BE2C (cell line): ENCODE measurements around the gene PHB1.

ENCODE experiments used
- DNase-seq: peaks from one replicate; pipeline ENCODE4 v3.0.0-alpha.2; 2020
- H3K27me3 ChIP-seq: fragments of 250-450 bp; sonication (Bioruptor Pico); 2 replicates; pipeline ENCODE4 v1.5.1; 2020; ENCODE audit warnings: mild to moderate bottlenecking
- H3K36me3 ChIP-seq: fragments of 250-450 bp; sonication (Bioruptor Pico); 2 replicates; pipeline ENCODE4 v1.5.1; 2020; ENCODE audit warnings: mild to moderate bottlenecking
- H3K4me1 ChIP-seq: fragments of 250-450 bp; sonication (Bioruptor Pico); 2 replicates; pipeline ENCODE4 v1.5.1; 2020
- H3K4me3 ChIP-seq: 2 replicates; pipeline ENCODE4 v1.5.1; 2011; ENCODE audit warnings: low read depth, low read length
- H3K9me3 ChIP-seq: fragments of 250-450 bp; sonication (Bioruptor Pico); 2 replicates; pipeline ENCODE4 v1.5.1; 2020
- TF ChIP-seq, protein P1 (sequence below): IDR thresholded peaks from 2 replicates; pipeline ENCODE4 v1.5.1; 2012; ENCODE audit warnings: mild to moderate bottlenecking, low read depth, low read length

PHB1 gene

DNA sequence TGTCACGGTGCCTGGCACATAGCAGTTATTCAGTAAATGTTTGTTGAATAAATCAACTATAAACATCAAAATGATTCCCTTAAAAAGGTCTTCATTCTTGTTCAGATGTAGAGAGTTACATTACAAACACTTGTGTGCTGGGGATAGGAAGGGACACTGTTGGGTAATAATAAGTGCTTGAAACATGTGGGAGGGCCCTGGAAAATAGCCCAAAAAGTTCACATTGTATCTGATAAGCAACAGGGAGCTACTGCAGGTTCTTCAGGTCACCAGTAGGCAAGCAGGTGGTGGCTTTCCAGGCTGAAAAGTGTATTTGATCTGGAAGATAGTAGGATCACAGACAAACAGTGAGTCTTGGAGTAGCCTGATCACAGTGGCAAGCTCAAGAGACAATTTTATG, 33.6 kb downstream of the PHB1 start:
- no peaks in the 10 kb centered on the region for H3K36me3 ChIP-seq
- H3K27me3 ChIP-seq, result no peaks in the 10 kb centered on the region
- H3K9me3 ChIP-seq, result peaks cover 4% of the 10 kb centered on the region; the same call in 1 of the 2 replicates
- H3K4me1 ChIP-seq, result no peaks in the 10 kb centered on the region
- TF ChIP-seq, protein P1, sequence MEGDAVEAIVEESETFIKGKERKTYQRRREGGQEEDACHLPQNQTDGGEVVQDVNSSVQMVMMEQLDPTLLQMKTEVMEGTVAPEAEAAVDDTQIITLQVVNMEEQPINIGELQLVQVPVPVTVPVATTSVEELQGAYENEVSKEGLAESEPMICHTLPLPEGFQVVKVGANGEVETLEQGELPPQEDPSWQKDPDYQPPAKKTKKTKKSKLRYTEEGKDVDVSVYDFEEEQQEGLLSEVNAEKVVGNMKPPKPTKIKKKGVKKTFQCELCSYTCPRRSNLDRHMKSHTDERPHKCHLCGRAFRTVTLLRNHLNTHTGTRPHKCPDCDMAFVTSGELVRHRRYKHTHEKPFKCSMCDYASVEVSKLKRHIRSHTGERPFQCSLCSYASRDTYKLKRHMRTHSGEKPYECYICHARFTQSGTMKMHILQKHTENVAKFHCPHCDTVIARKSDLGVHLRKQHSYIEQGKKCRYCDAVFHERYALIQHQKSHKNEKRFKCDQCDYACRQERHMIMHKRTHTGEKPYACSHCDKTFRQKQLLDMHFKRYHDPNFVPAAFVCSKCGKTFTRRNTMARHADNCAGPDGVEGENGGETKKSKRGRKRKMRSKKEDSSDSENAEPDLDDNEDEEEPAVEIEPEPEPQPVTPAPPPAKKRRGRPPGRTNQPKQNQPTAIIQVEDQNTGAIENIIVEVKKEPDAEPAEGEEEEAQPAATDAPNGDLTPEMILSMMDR, result no peak
- H3K4me3 ChIP-seq, result no peak overlapping the region
- no peak for DNase-seq

DNA sequence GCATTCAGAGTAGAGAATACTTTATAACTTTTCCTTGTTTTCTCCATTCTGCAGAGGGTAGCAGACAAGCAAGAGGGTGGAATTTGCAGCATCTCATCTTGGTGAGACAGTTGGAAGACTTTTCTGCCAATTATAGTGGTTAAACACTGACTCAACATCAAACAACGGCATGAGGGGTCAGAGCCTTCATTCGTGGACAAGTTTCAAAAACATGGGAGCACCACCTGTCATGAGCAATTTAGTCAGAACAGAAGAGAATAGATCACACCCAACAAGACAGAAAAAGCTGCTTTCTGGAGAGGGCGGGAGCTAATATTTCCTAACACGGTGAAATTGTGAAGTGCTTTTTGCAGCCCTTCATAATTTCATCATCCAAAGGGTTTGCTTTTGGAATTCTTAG, 34.8 kb downstream of the PHB1 start:
- no peak overlapping the region for H3K4me3 ChIP-seq
- TF ChIP-seq, protein P1, result no peak
- H3K4me1 ChIP-seq, result no peaks in the 10 kb centered on the region
- H3K36me3 ChIP-seq, result no peaks in the 10 kb centered on the region
- no peak for DNase-seq
- no peaks in the 10 kb centered on the region for H3K27me3 ChIP-seq
- peaks cover 4% of the 10 kb centered on the region; the same call in 1 of the 2 replicates for H3K9me3 ChIP-seq

DNA sequence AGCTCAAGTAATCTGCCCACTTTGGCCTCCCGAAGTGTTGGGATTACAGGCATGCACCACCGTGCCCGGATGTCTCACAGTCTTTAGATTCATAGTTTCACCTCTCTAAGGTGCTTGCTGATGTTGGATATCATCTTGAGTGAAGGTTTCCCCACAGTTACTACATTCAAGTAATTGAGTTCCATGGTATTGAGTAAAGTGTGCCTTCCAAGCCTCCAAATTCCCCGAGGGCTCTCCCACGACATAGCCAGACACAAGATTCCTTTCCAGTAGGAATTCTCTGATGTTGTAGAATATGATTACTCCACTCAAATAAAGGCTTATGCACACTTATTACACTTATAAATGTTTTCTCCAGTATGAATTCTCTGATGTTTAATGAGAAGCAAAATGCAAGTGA, 36.4 kb downstream of the PHB1 start:
- DNase-seq, result no peak
- Histone ChIP-seq H3K9me3 (peaks cover 4% of the 10 kb centered on the region; the same call in 1 of the 2 replicates), H3K4me1 (no peaks in the 10 kb centered on the region), H3K27me3 (no peaks in the 10 kb centered on the region), H3K4me3 (no peak overlapping the region), H3K36me3 (no peaks in the 10 kb centered on the region)
- TF ChIP-seq, protein P1, result no peak

DNA sequence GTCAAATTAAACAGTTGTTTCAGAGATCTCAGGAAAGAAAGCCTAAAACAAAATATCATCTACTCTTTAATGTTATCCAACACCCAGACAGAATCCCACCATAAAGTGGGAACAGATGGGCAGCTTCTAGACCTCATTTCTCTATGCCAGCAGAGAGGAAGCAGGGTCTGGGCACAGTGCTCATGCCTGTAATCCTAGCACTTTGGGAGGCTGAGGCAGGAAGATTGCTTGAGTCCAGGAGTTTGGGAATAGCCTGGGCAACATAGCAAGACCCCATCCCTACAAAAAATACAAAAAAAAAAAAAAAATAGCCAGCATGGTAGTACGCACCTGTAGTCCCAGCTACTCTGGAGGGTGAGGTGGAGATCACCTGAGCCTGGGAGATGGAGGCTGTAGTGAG, 39.1 kb downstream of the PHB1 start:
- Histone ChIP-seq H3K4me1 (no peaks in the 10 kb centered on the region), H3K27me3 (no peaks in the 10 kb centered on the region), H3K9me3 (peaks cover 4% of the 10 kb centered on the region; the same call in 1 of the 2 replicates), H3K36me3 (no peaks in the 10 kb centered on the region), H3K4me3 (no peak overlapping the region)
- TF ChIP-seq, protein P1, result no peak
- DNase-seq, result no peak

DNA sequence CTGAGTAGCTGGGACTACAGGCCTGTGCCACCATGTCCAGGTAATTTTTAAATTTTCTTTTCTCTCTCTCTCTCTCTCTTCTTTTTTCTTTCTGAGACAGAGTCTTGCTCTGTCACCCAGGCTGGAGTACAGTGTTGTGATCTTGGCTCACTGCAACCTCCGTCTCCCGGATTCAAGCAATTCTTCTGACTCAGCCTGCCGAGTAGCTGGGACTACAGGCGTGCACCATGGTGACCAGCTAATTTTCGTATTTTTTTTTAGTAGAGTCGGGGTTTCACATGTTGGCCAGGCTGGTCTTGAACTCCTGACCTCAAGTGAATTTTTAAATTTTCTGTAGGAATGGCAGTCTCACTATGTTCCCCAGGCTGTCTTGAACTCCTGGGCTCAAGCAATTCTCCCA, 41.6 kb downstream of the PHB1 start:
- H3K9me3 ChIP-seq, result no peaks in the 10 kb centered on the region; the same call in 1 of the 2 replicates
- H3K4me3 ChIP-seq, result no peak overlapping the region
- H3K36me3 ChIP-seq, result no peaks in the 10 kb centered on the region
- no peak for DNase-seq
- TF ChIP-seq, protein P1, result no peak
- H3K27me3 ChIP-seq, result no peaks in the 10 kb centered on the region
- no peaks in the 10 kb centered on the region for H3K4me1 ChIP-seq

DNA sequence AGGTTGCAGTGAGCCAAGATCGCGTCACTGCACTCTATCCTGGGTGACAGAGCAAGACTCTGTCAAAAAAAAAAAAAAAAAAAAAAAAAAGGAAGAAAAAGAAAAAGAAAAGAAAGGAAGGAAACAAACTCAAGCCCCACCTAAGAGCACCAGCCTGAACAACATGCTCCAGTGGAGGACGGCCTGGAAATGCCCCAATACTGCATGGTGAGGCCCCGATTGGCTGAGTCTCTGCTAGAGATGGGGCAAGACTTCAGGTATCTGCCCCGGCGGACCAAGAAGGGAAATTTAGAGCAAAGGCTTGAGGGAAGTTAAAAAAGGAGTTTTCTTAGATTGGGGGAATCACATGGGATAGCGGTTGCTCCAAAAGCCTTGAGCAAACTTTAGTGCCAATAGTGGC, 42.3 kb downstream of the PHB1 start:
- no peaks in the 10 kb centered on the region for H3K36me3 ChIP-seq
- H3K4me3 ChIP-seq, result no peak overlapping the region
- DNase-seq, result no peak
- no peaks in the 10 kb centered on the region for H3K4me1 ChIP-seq
- no peaks in the 10 kb centered on the region; the same call in 1 of the 2 replicates for H3K9me3 ChIP-seq
- TF ChIP-seq, protein P1, result no peak
- no peaks in the 10 kb centered on the region for H3K27me3 ChIP-seq
